ENCODE measurements around the gene CACNA1C. TPM values are rescaled to one million over a fixed set of nuclear protein-coding genes. Genes with fewer than 3 reads are reported as not detected.

The CACNA1C gene
- total RNA-seq, 2 donors from 2014 or later = 0.84 to 10.2 TPM

- TF ChIP-seq CTCF (IDR thresholded peaks at IDR 0.05) = no peak
- no peaks in the 10 kb centered on the region for H3K36me3 ChIP-seq
- no peak overlapping the region for H3K9ac ChIP-seq (ENCODE audit: low read depth in 2 of 2, low read length in 2 of 2)
- H3K4me3 ChIP-seq = no peak overlapping the region
- no peaks in the 10 kb centered on the region for H3K27me3 ChIP-seq
- no peak overlapping the region for H3K27ac ChIP-seq
- intact Hi-C loops (cut with DNase I) = no loop called here
- H3K9me3 ChIP-seq = no peaks in the 10 kb centered on the region
- no peak for DNase-seq
- H3K4me1 ChIP-seq = no peaks in the 10 kb centered on the region
Observed at GRCh38 chr12:2637371-2637770, 584.6 kb downstream of the CACNA1C start.

GRCh38 chr12:2638273-2639019 is 585.7 kb downstream of the CACNA1C start:
- Histone ChIP-seq H3K4me1 (no peaks in the 10 kb centered on the region), H3K27me3 (no peaks in the 10 kb centered on the region), H3K27ac (no peak overlapping the region), H3K4me3 (no peak overlapping the region), H3K36me3 (no peaks in the 10 kb centered on the region), H3K9ac (ENCODE audit: low read depth in 2 of 2, low read length in 2 of 2) (no peak overlapping the region), H3K9me3 (no peaks in the 10 kb centered on the region)
- DNase-seq = no peak
- intact Hi-C loops (cut with DNase I) = no loop called here
- no peak for TF ChIP-seq CTCF (IDR thresholded peaks at IDR 0.05)

- H3K4me1 ChIP-seq = no peaks in the 10 kb centered on the region
- DNase-seq = no peak
- no peak for TF ChIP-seq CTCF (IDR thresholded peaks at IDR 0.05)
- no peaks in the 10 kb centered on the region for H3K27me3 ChIP-seq
- H3K27ac ChIP-seq = no peak overlapping the region
- intact Hi-C loops (cut with DNase I) = no loop called here
- no peak overlapping the region for H3K9ac ChIP-seq (ENCODE audit: low read depth in 2 of 2, low read length in 2 of 2)
- no peak overlapping the region for H3K4me3 ChIP-seq
- H3K9me3 ChIP-seq = no peaks in the 10 kb centered on the region
- no peaks in the 10 kb centered on the region for H3K36me3 ChIP-seq
Observed at GRCh38 chr12:2639020-2639298, 586.2 kb downstream of the CACNA1C start.

GRCh38 chr12:2640281-2640680 is 587.5 kb downstream of the CACNA1C start:
- no peak for DNase-seq
- H3K27ac ChIP-seq = no peak overlapping the region
- no peaks in the 10 kb centered on the region for H3K4me1 ChIP-seq
- no peaks in the 10 kb centered on the region for H3K27me3 ChIP-seq
- no peaks in the 10 kb centered on the region for H3K9me3 ChIP-seq
- no peaks in the 10 kb centered on the region for H3K36me3 ChIP-seq
- H3K9ac ChIP-seq (ENCODE audit: low read depth in 2 of 2, low read length in 2 of 2) = no peak overlapping the region
- H3K4me3 ChIP-seq = no peak overlapping the region
- intact Hi-C loops (cut with DNase I) = no loop called here
- TF ChIP-seq CTCF (IDR thresholded peaks at IDR 0.05) = no peak

- no peak for TF ChIP-seq CTCF (IDR thresholded peaks at IDR 0.05)
- Histone ChIP-seq H3K27ac (no peak overlapping the region), H3K36me3 (no peaks in the 10 kb centered on the region), H3K9ac (ENCODE audit: low read depth in 2 of 2, low read length in 2 of 2) (peak overlapping the region in 1 of 2 donors; percentile 27), H3K4me3 (no peak overlapping the region), H3K9me3 (no peaks in the 10 kb centered on the region), H3K27me3 (no peaks in the 10 kb centered on the region), H3K4me1 (no peaks in the 10 kb centered on the region)
- no peak for DNase-seq
- intact Hi-C loops (cut with DNase I) = no loop called here
Observed at GRCh38 chr12:2640709-2641108, 587.9 kb downstream of the CACNA1C start.
